GM18951 (cell line): ENCODE data around the gene CRELD1.

Experiments
- POLR2A ChIP-seq: IDR thresholded peaks from 4 replicates; pipeline ENCODE4 v1.6.1; 2011; ENCODE audit warnings: mild to moderate bottlenecking; ENCODE audit not compliant: insufficient read length, insufficient read depth; ENCODE audit errors: extremely low read depth
- in situ Hi-C: fragments of 300-500 bp; cut with MboI; formaldehyde crosslinking; loops from one replicate; pipeline ENCODE4 v1.12.0; 2022; ENCODE audit warnings: low sequenced_read_pairs, mixed read lengths, inconsistent platforms; ENCODE audit not compliant: unreplicated experiment

The CRELD1 gene

DNA sequence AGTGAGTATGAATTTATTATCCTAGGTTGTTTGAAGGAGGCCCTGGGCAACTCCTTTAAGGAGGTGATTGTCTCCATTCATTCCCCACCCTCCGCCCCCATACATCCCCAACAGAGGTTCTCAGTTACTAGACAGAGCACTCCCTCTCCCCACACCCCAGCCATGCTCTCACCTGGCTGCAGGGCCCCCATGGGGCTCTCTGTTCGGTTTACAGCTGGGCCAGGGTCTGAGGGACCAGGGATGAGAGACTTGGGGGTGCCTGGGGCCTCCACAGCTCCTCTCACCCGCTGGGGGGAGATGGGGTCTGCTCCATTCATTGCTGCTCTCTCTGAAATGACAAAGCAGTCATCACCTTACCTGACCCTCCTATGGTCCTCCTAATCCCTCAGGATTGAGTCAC, 15.0 kb downstream of the CRELD1 start:
- no peak for TF ChIP-seq POLR2A
- in situ Hi-C loops = no loop called here

DNA sequence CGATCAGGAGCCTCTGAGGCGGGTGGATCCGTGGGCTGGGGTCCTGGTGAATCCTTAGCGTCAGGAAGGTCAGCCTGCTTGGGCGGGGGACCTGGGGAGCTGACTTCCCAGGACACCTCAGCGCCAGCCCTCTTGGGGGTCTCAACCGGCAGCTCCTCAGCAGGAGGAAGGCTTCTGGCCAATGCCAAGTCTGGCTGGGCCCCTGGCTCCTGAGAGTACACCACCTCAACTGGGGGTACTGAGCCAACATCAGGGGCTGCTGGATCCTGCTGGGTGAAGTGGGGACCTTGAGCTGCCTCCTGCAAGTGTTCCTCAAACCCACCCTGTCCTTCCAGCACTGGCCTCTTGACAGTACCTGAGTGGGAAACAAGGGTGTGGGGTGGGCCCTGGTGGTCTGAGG, 15.5 kb downstream of the CRELD1 start:
- in situ Hi-C loops = no loop called here
- no peak for TF ChIP-seq POLR2A

DNA sequence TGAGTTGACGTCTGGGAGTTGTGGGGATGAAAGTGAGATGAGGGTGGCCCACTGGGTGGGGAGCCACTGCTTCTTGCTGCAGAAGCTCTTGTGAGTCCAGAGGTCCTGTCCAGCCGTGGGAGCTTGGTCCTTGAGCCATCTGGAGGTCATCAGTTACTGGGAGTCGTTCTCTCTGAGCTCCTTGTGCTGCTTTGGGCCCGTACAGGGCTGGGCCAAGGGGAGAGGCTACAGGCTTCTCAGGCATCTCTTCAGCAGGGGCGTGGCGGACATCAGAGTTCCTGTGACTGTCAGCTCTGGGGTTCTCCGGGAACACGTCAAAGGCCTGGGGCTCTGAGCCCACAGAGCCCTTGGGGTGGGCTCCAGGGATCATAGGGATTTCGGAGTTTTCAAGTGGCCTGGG, 16.0 kb downstream of the CRELD1 start:
- in situ Hi-C loops = no loop called here
- no peak for TF ChIP-seq POLR2A

DNA sequence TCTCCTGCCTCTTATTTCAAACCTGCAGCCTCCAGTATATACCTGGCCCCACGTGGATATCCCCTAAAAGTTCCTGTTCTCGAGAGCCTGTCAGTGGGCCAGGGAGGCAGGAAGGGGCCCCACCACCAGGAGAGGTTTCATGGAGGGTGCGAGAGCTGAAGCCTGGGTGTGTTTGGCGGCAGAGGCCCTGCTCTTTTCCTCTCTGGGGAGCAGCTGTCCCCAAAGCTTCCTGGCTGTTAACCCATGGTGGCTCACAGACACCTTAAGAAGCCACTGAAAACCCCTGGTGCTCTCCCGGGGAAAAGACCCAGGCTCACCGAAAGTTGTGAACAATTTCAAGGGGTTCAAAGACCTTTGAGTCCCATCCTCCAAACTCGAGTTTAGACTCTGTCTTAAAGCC, 17.5 kb downstream of the CRELD1 start:
- in situ Hi-C loops = no loop called here
- no peak for TF ChIP-seq POLR2A

DNA sequence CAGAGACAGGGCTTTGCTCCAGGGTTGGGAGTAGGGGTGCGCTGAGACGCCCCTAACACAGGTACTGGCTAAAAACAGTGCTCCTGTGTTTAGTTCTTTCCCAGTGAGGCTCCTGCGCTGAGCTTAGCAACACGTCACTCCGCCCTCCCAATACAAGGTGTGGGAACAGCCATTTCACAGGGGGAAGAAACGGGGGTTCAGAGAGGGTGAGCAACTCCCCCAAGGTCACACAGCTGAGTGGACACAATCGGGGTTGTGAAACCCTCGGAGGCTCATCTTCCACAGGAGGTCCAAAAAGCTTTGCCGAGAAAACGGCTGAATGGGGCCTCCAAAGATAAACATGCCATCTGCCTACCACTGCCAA, 17.9 kb downstream of the CRELD1 start:
- no peak for TF ChIP-seq POLR2A
- in situ Hi-C loops = no loop called here

DNA sequence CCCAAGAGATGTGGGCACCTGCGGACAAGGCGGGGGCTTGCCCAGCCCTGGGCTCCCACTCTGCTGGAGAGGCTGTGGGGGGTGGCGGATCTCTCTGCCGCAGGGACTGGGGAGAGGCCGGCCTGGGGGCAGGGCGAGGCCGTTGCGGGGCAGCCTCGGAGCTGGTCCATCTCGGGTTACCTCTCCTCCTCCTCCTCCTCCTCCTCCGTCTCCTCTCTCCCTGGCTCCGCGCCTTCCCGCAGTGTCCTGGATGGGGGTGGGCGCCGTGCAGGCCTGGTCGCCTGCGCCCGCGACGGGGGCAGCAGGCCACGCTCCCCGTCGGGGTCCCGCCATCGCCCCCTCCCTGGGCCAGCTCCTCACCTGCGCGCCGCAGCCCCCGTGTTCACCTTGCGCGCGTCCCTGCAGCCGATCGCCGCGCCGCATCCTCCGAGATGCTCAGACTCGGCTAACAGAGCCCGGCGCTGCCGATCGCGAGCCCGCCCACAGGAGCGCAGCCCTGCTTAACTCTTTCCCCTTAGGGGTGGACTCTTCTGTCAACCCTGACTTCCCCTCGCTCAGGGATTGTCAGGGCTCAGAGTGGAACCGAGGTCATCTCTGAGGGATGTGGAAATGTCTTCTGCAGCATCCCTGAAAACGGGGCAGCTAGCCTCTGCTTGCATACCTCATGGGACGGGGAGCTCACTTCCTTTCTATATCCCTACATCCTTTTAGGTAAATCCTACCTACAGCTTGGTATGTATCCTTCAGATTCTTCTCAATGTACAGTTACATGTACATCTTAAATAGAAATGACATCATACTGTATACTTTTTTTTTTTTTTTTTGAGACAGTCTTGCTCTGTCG, 18.6 kb downstream of the CRELD1 start, which contains the start of gene PRRT3:
Gene PRRT3, minus strand, starts transcription at position 447 of the 844 bp plus-strand sequence. CDS start 2,293 bp downstream, outside the sequence.
- in situ Hi-C loops = no loop called here

DNA sequence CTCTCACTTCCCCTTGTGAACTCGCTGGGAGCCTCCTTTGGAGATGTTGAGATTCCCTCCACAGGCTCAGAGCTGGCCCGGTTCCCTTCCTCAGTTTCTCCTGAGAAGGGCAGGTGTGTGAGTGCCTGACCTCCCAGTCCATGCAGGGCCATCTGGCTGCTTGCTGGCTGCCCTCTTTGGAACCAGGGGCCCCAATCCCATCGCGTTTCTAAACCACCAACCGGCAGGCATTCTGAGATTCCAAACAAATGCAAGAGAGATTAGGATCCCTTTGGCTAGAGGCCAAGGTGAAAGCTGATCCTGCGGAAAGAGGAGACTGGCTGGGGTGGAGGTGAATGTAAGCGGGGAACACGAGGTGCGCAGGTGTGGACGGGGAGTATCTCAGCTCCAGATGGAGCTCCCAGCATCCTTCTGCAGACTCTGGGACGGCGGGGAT, 21.5 kb downstream of the CRELD1 start:
- TF ChIP-seq POLR2A = no peak
- in situ Hi-C loops = no loop called here

More for the DNA sequence above, 18.6 kb downstream of the CRELD1 start, which contains the start of gene PRRT3:
- TF ChIP-seq POLR2A = peak; percentile 54

DNA sequence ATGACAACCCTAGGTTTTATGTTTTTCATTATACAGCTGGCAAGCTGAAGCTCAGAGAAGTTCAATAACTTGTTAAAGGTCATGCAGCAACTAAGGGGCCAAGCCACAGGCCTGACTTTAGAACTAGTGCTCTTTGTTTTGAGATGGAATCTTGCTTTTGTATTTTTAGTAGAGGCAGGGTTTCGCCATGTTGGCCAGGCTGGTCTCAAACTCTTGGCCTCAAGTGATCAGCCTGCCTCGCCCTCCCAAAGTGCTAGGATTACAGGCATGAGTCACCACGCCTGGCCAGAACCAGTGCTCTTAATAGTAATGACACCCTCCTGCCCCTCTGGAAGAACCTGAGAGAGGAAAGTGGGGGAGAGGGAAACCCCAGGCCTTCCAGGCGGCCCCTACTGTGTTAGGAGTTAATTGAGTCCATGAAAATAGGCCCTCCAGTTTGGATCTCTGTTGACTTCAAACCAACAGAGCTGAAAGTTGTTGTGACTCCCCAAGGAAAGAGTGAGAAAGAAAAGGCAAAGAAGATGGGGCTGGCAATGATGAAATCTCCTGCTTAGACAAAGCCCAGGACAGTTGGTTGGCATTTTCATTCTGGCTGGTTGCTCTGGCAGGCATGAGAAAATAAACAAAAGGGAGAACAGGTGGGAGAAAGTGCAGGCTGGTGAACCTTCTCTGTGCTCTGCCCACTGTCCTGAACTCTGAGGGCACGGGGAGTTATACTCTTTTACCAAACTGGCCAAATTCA, 22.1 kb downstream of the CRELD1 start:
- in situ Hi-C loops = no loop called here
- TF ChIP-seq POLR2A = no peak

DNA sequence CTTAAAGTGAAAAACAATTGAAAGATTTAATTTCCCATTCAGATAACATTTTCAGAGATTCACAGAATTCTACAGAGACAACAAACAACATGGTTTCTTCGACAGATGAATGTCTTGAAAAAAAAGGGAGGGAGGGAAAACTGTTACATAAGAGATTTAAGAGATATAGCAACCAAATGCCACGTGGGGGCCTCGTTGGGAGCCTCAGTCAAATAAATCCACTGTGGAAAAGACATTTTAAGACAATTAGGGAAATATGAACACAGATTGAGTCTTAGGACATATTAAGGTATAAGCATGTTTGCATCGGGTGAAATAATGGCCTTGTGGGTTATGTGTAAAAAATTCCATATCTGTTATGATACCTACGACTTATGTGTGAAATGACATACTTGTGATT, 23.6 kb downstream of the CRELD1 start:
- in situ Hi-C loops = no loop called here
- TF ChIP-seq POLR2A = no peak

DNA sequence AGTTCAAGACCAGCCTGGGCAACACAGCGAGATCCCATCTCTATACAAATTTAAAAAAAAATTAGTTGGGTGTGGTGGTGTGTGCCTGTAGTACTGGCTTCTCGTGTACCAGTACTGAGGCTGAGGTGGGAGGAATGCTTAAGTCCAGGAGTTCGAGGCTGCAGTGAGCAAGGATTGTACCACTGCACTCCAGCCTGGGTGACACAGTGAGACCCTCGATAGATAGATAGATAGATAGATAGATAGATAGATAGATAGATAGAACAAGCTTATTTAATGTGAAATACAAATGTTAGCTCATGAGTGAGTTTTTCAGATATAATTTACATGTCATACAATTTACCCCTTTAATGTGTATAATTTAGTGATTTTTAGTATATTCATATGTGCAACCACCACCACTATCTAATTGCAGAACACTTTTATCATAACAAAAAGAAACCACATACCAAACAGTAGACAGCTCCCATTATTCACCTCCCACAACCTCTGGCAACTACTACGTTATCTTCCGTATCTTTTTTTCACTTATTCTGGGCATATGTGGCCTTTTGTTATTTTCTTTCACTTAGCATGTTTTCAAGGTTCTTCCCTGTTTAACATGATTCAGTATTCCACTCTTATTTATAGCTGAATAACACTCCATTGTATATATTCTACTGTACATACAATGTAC, 31.7 kb downstream of the CRELD1 start:
- no peak for TF ChIP-seq POLR2A
- in situ Hi-C loops = no loop called here

DNA sequence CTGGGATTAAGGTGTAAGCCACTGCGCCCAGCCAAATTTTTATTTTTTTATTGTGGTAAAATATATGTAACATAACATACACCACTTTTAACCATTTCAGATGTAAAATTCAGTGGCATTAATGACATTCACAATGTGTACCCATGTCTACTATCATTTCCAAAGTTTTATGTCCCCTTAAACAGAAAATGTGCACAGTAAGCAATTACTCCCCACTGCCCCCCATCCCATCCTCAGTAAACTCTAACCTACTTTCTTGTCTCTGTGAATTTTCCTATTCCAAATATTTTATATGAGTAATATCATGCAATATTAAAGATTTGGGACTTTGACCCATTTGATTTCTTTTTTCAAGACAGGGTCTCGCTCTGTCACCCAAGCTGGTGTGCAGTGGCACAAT, 33.2 kb downstream of the CRELD1 start:
- in situ Hi-C loops = no loop called here
- no peak for TF ChIP-seq POLR2A

DNA sequence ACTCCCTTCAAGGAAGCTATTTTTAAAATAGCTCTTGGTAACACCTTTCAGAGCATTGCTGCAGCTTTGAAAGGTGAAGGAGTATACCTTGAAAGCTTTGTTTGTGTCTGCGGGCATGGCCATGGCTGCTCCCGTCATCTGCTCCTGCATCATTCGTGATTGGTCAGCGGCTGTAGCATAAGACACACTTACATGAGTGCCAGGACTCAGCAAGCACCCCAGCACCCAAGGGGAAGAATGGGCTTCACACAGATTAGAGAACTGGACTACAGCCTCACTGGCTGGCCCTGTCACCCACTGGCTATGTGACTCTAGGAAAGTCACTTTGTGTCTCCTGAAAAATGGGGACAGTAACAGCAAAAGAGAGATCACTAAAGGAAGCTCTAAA, 36.0 kb downstream of the CRELD1 start:
- TF ChIP-seq POLR2A = no peak
- in situ Hi-C loops = no loop called here

DNA sequence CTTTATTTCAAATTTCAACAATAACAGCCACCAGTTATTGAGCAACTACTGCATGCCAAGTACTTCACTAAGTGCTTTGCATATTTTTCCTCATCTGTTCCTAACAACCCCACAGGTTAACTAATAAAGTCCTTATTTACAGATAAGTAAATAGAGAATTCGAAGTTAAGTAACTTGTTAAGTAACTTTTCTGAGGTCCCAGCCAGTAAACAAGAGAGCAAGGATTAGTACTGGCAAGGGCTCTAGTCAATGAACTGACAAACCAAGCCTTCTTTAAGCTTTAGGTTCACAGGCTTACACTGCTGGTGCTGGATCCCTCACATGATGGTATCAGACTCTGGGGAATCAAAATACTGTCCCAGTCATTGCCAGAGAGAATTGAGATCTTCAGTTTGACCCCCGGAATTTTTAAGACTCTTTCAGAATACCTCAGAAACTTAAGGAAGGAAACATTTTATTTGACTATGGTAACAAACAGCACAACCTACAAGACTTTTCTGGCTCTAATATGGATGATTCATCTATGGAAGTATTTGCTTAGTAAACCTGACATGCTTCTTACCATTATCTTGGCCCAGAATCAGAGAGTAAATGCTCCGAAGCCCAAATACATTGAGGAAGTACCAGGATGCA, 36.5 kb downstream of the CRELD1 start:
- in situ Hi-C loops = no loop called here
- no peak for TF ChIP-seq POLR2A
